GM23338 (cell line): ENCODE measurements around the gene TEDC2. TPM values are rescaled to one million over a fixed set of nuclear protein-coding genes. Genes with fewer than 3 reads are reported as not detected.

Experiments
- ATAC-seq: fragments of 200-7000 bp; cut with Tn5 transposase; 3 replicates; pipeline ENCODE4 v1.9.1; 2020
- DNase-seq: peaks from one replicate; pipeline ENCODE4 v3.0.0-alpha.2; 2015; ENCODE audit warnings: low spot score
- H2AFZ ChIP-seq: fragments of 200-600 bp; sonication (generic); 2 replicates; pipeline ENCODE4 v1.8.0; 2016; ENCODE audit warnings: antibody characterized with exemption, mild to moderate bottlenecking, moderate library complexity
- H3F3A ChIP-seq: fragments of 200-600 bp; sonication (generic); replicated peaks from 2 replicates; pipeline ENCODE4 v1.8.0; 2017; ENCODE audit warnings: antibody characterized with exemption, mixed run types, low read depth
- H3K27ac ChIP-seq: fragments of 200-600 bp; sonication (generic); 2 replicates; pipeline ENCODE4 v1.6.1; 2016; ENCODE audit warnings: low read depth
- H3K27me3 ChIP-seq: fragments of 200-600 bp; sonication (generic); 2 replicates; pipeline ENCODE4 v1.8.0; 2016; ENCODE audit warnings: mild to moderate bottlenecking, mixed run types, moderate library complexity; ENCODE audit not compliant: insufficient read depth
- H3K36me3 ChIP-seq: fragments of 200-600 bp; sonication (generic); 2 replicates; pipeline ENCODE4 v1.8.0; 2016; ENCODE audit warnings: mild to moderate bottlenecking; ENCODE audit not compliant: insufficient read depth
- H3K4me1 ChIP-seq: fragments of 200-600 bp; sonication (generic); 2 replicates; pipeline ENCODE4 v1.8.0; 2016; ENCODE audit warnings: mild to moderate bottlenecking, moderate library complexity; ENCODE audit not compliant: insufficient read depth
- H3K4me2 ChIP-seq: fragments of 200-600 bp; sonication (generic); 2 replicates; pipeline ENCODE4 v1.7.1; 2017; ENCODE audit warnings: mixed run types
- H3K4me3 ChIP-seq: fragments of 200-600 bp; sonication (generic); 2 replicates; pipeline ENCODE4 v1.6.1; 2016; ENCODE audit warnings: mixed run types
- H3K79me2 ChIP-seq: fragments of 200-600 bp; sonication (generic); replicated peaks from 2 replicates; pipeline ENCODE4 v1.8.0; 2017; ENCODE audit warnings: mild to moderate bottlenecking; ENCODE audit not compliant: insufficient read depth
- H3K9me2 ChIP-seq: fragments of 200-600 bp; sonication (generic); 2 replicates; pipeline ENCODE4 v1.8.0; 2017; ENCODE audit not compliant: insufficient read depth
- H4K20me1 ChIP-seq: fragments of 200-600 bp; sonication (generic); replicated peaks from 2 replicates; pipeline ENCODE4 v1.8.0; 2017; ENCODE audit warnings: mild to moderate bottlenecking; ENCODE audit not compliant: insufficient read depth
- H3K27ac Mint-ChIP-seq: 2 replicates; pipeline ENCODE4 v1.8.0; 2020; ENCODE audit warnings: inconsistent platforms, mild to moderate bottlenecking, moderate library complexity, mixed read lengths
- H3K27me3 Mint-ChIP-seq: 3 replicates; pipeline ENCODE4 v1.8.0; 2022; ENCODE audit warnings: low read depth, mild to moderate bottlenecking, moderate library complexity, mixed read lengths, inconsistent platforms; ENCODE audit not compliant: insufficient read depth, poor library complexity
- H3K36me3 Mint-ChIP-seq: 3 replicates; pipeline ENCODE4 v1.8.0; 2021; ENCODE audit warnings: low read depth, mild to moderate bottlenecking, inconsistent platforms, moderate library complexity, mixed read lengths
- H3K4me1 Mint-ChIP-seq: 3 replicates; pipeline ENCODE4 v1.8.0; 2020; ENCODE audit warnings: mild to moderate bottlenecking, inconsistent platforms, mixed read lengths
- H3K4me3 Mint-ChIP-seq: 3 replicates; pipeline ENCODE4 v1.8.0; 2021; ENCODE audit warnings: moderate library complexity, mild to moderate bottlenecking, inconsistent platforms, mixed read lengths
- H3K9me3 Mint-ChIP-seq: 3 replicates; pipeline ENCODE4 v1.8.0; 2020; ENCODE audit warnings: moderate library complexity, mild to moderate bottlenecking, inconsistent platforms, mixed read lengths
- CREB1 ChIP-seq: fragments of 250-450 bp; sonication (Bioruptor Pico); IDR thresholded peaks from 2 replicates; pipeline ENCODE4 v1.5.0; 2020; ENCODE audit warnings: low read depth, mild to moderate bottlenecking, moderate library complexity
- CTCF ChIP-seq, 2 experiments: fragments of 200-600 bp in 1 of 2; sonication (generic) in 1 of 2; conservative IDR thresholded peaks; 2 replicates each; pipeline versions ENCODE4 v1.5.1 to v1.6.1; 2016 to 2017; ENCODE audit warnings: antibody characterized with exemption in 2 of 2, low read depth in 2 of 2, mild to moderate bottlenecking in 2 of 2, moderate library complexity in 1 of 2
- EZH2 ChIP-seq: fragments of 200-600 bp; sonication (generic); IDR thresholded peaks from one replicate; pipeline ENCODE4 v1.8.0; 2017; ENCODE audit warnings: antibody characterized with exemption, mild to moderate bottlenecking, low read depth; ENCODE audit not compliant: unreplicated experiment
- EZH2phosphoT487 ChIP-seq: fragments of 200-600 bp; sonication (generic); IDR thresholded peaks from one replicate; pipeline ENCODE4 v1.8.1; 2018; ENCODE audit warnings: antibody characterized with exemption; ENCODE audit not compliant: unreplicated experiment
- JUNB ChIP-seq: IDR thresholded peaks from one replicate; pipeline ENCODE4 v1.6.1; 2016; ENCODE audit warnings: antibody characterized with exemption; ENCODE audit not compliant: unreplicated experiment
- NANOG ChIP-seq: IDR thresholded peaks from 2 replicates; pipeline ENCODE4 v1.6.1; 2016; ENCODE audit warnings: antibody characterized with exemption, borderline replicate concordance
- POLR2AphosphoS5 ChIP-seq: IDR thresholded peaks from 2 replicates; pipeline ENCODE4 v1.6.1; 2016; ENCODE audit warnings: antibody characterized with exemption, low read depth
- REST ChIP-seq: IDR thresholded peaks from one replicate; pipeline ENCODE4 v1.6.1; 2018; ENCODE audit warnings: antibody characterized with exemption; ENCODE audit not compliant: unreplicated experiment
- STAT1 ChIP-seq: IDR thresholded peaks from one replicate; pipeline ENCODE4 v1.6.1; 2016; ENCODE audit warnings: antibody characterized with exemption; ENCODE audit not compliant: unreplicated experiment
- ZNF114 ChIP-seq: fragments of 250-450 bp; sonication (Bioruptor Pico); IDR thresholded peaks from 2 replicates; pipeline ENCODE4 v1.5.0; 2020; ENCODE audit warnings: mild to moderate bottlenecking, moderate library complexity
- ZNF331 ChIP-seq: fragments of 250-450 bp; sonication (Bioruptor Pico); IDR thresholded peaks from 2 replicates; pipeline ENCODE4 v1.5.0; 2020; ENCODE audit warnings: low read depth, mild to moderate bottlenecking, moderate library complexity
- polyA plus RNA-seq: library from polyadenylated mRNA; unstranded; fragments of >200 nt; fragmentation: Nextera tagmentation; extraction: Ambion mirVana; gene quantifications from 2 replicates; pipeline ENCODE4 v1.2.1, GENCODE V29; 2016
- total RNA-seq: library from RNA; depleted of rRNA; stranded (reverse); fragments of >200 nt; shearing (Covaris generic); gene quantifications from 2 replicates; pipeline ENCODE4 v1.2.3, GENCODE V29; 2014
- TF ChIP-seq, protein P1 (sequence below): IDR thresholded peaks from 2 replicates; pipeline ENCODE4 v1.6.1; 2016; ENCODE audit warnings: antibody characterized with exemption
- TF ChIP-seq, protein P2 (sequence below): fragments of 250-450 bp; sonication (Bioruptor Pico); IDR thresholded peaks from 2 replicates; pipeline ENCODE4 v1.5.0; 2020; ENCODE audit warnings: mild to moderate bottlenecking, moderate library complexity

The TEDC2 gene
- total and polyA plus RNA-seq, 2 experiments from 2014 or later = 50.6 to 98.9 TPM

DNA sequence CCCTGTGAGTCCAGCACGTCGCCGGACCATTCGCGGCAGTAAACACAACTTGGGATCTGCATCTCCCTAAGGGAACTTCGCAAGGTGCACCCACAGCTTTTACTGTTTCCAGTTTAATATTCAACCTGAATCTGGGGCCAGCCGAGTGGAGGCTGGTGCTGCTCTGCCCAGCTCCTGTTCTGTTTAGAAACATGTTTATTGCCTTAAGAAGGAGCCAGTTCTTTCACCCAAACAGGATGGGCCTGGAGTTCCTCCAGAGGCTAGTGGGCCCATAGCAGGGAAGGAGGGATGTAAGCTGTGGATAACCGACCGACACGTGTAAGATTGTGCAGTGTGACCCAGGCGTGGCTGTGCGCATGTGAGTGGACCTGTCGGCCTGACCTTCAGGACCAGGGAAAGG lies 32.4 kb downstream of the TEDC2 start:
- Mint-ChIP-seq H3K9me3 (no peaks in the 10 kb centered on the region), H3K36me3 (peaks cover 2% of the 10 kb centered on the region; the same call in 2 of the 3 replicates), H3K27ac (no peak overlapping the region), H3K4me3 (no peak overlapping the region), H3K4me1 (peaks cover 3% of the 10 kb centered on the region; the same call in 2 of the 3 replicates), H3K27me3 (peaks cover 8% of the 10 kb centered on the region)
- TF ChIP-seq CREB1 (CRISPR knock-in tag) (no peak), CTCF (conservative IDR thresholded peaks at IDR 0.05; ENCODE audit: low read depth in 2 of 2) (no peak), POLR2AphosphoS5 (no peak), STAT1 (no peak), JUNB (no peak), ZNF114 (CRISPR knock-in tag) (no peak), REST (no peak), EZH2 (no peak), ZNF331 (CRISPR knock-in tag) (no peak), NANOG (no peak), EZH2phosphoT487 (no peak)
- TF ChIP-seq, protein P1, sequence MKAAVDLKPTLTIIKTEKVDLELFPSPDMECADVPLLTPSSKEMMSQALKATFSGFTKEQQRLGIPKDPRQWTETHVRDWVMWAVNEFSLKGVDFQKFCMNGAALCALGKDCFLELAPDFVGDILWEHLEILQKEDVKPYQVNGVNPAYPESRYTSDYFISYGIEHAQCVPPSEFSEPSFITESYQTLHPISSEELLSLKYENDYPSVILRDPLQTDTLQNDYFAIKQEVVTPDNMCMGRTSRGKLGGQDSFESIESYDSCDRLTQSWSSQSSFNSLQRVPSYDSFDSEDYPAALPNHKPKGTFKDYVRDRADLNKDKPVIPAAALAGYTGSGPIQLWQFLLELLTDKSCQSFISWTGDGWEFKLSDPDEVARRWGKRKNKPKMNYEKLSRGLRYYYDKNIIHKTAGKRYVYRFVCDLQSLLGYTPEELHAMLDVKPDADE = no peak
- TF ChIP-seq, protein P2, sequence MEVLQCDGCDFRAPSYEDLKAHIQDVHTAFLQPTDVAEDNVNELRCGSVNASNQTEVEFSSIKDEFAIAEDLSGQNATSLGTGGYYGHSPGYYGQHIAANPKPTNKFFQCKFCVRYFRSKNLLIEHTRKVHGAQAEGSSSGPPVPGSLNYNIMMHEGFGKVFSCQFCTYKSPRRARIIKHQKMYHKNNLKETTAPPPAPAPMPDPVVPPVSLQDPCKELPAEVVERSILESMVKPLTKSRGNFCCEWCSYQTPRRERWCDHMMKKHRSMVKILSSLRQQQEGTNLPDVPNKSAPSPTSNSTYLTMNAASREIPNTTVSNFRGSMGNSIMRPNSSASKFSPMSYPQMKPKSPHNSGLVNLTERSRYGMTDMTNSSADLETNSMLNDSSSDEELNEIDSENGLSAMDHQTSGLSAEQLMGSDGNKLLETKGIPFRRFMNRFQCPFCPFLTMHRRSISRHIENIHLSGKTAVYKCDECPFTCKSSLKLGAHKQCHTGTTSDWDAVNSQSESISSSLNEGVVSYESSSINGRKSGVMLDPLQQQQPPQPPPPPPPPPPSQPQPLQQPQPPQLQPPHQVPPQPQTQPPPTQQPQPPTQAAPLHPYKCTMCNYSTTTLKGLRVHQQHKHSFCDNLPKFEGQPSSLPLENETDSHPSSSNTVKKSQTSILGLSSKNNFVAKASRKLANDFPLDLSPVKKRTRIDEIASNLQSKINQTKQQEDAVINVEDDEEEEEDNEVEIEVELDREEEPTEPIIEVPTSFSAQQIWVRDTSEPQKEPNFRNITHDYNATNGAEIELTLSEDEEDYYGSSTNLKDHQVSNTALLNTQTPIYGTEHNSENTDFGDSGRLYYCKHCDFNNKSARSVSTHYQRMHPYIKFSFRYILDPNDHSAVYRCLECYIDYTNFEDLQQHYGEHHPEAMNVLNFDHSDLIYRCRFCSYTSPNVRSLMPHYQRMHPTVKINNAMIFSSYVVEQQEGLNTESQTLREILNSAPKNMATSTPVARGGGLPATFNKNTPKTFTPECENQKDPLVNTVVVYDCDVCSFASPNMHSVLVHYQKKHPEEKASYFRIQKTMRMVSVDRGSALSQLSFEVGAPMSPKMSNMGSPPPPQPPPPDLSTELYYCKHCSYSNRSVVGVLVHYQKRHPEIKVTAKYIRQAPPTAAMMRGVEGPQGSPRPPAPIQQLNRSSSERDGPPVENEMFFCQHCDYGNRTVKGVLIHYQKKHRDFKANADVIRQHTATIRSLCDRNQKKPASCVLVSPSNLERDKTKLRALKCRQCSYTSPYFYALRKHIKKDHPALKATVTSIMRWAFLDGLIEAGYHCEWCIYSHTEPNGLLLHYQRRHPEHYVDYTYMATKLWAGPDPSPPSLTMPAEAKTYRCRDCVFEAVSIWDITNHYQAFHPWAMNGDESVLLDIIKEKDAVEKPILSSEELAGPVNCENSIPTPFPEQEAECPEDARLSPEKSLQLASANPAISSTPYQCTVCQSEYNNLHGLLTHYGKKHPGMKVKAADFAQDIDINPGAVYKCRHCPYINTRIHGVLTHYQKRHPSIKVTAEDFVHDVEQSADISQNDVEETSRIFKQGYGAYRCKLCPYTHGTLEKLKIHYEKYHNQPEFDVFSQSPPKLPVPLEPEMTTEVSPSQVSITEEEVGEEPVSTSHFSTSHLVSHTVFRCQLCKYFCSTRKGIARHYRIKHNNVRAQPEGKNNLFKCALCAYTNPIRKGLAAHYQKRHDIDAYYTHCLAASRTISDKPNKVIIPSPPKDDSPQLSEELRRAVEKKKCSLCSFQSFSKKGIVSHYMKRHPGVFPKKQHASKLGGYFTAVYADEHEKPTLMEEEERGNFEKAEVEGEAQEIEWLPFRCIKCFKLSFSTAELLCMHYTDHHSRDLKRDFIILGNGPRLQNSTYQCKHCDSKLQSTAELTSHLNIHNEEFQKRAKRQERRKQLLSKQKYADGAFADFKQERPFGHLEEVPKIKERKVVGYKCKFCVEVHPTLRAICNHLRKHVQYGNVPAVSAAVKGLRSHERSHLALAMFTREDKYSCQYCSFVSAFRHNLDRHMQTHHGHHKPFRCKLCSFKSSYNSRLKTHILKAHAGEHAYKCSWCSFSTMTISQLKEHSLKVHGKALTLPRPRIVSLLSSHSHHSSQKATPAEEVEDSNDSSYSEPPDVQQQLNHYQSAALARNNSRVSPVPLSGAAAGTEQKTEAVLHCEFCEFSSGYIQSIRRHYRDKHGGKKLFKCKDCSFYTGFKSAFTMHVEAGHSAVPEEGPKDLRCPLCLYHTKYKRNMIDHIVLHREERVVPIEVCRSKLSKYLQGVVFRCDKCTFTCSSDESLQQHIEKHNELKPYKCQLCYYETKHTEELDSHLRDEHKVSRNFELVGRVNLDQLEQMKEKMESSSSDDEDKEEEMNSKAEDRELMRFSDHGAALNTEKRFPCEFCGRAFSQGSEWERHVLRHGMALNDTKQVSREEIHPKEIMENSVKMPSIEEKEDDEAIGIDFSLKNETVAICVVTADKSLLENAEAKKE (CRISPR knock-in tag) = no peak
- Histone ChIP-seq H2AFZ (no peak overlapping the region), H4K20me1 (no peaks in the 10 kb centered on the region; the same call in 1 of the 2 replicates), H3K27me3 (no peaks in the 10 kb centered on the region), H3F3A (no peaks in the 10 kb centered on the region), H3K4me1 (no peaks in the 10 kb centered on the region), H3K9me2 (no peaks in the 10 kb centered on the region), H3K4me2 (no peak overlapping the region), H3K27ac (no peak overlapping the region), H3K4me3 (no peak overlapping the region), H3K79me2 (0 out of 2 replicates have a peak, but pooled peaks cover 3% of the 10 kb centered on the region), H3K36me3 (no peaks in the 10 kb centered on the region)
- DNase-seq = no peak
- no peak for ATAC-seq
